NCI-H1092 treated with DMSO at 0.1 percent for 48 hours (cell line): ENCODE data around the gene HNRNPK.

Experiments used
- DNase-seq: peaks from one replicate; lab custom pipeline; 2025; lab: John Stamatoyannopoulos, UW

Gene HNRNPK

GRCh38 chr9:83932851-83933250 lies 47.2 kb downstream of the HNRNPK start:
- no peak for DNase-seq

- DNase-seq: no peak
These were observed 48.0 kb downstream of the HNRNPK start for GRCh38 chr9:83932011-83932410.

- DNase-seq: no peak
These were observed 49.1 kb downstream of the HNRNPK start for GRCh38 chr9:83930881-83931280.

- no peak for DNase-seq
These were observed 52.4 kb downstream of the HNRNPK start for GRCh38 chr9:83927591-83927990.

GRCh38 chr9:83920927-83921707 lies 58.9 kb downstream of the HNRNPK start, which contains the start of gene KIF27:
TSS of gene KIF27 (minus strand) at chr9:83921432. CDS start at chr9:83915591, 5,841 bp downstream.
- DNase-seq: peak; percentile 93

- peak; percentile 62 for DNase-seq
These were observed 59.5 kb downstream of the HNRNPK start for GRCh38 chr9:83920469-83920926.

GRCh38 chr9:83919111-83919510 lies 60.9 kb downstream of the HNRNPK start:
- no peak for DNase-seq
